Hepatocyte (in vitro differentiated cells): Measurements from ENCODE around the gene DISC1. TPM values are rescaled to one million over a fixed set of nuclear protein-coding genes. Genes with fewer than 3 reads are reported as not detected.
A peak's percentile ranks its signal among the peaks of the same experiment; 100 is the strongest.
"Not testable (repeated sequence)": the region's sequence is repeated elsewhere in the genome, so short reads cannot be mapped to it uniquely, and the experiment has no call there.

Experiments used
- DNase-seq: peaks from one replicate; pipeline ENCODE4 v3.0.0-alpha.2; 2016; ENCODE audit warnings: low spot score
- H2AFZ ChIP-seq: fragments of 200-600 bp; sonication (generic); 2 replicates; pipeline ENCODE4 v1.6.0; 2016; ENCODE audit warnings: antibody characterized with exemption, mild to moderate bottlenecking
- H3K27ac ChIP-seq: fragments of 200-600 bp; sonication (generic); 2 replicates; pipeline ENCODE4 v1.5.1; 2016; ENCODE audit warnings: mild to moderate bottlenecking
- H3K27me3 ChIP-seq: fragments of 200-600 bp; sonication (generic); 2 replicates; pipeline ENCODE4 v1.6.1; 2016
- H3K36me3 ChIP-seq: fragments of 200-600 bp; sonication (generic); replicated peaks from 2 replicates; pipeline ENCODE4 v1.5.1; 2016; ENCODE audit warnings: low read depth; ENCODE audit not compliant: insufficient read depth
- H3K4me1 ChIP-seq: fragments of 200-600 bp; sonication (generic); 2 replicates; pipeline ENCODE4 v1.5.1; 2016; ENCODE audit warnings: mild to moderate bottlenecking, moderate library complexity; ENCODE audit not compliant: insufficient read depth
- H3K4me2 ChIP-seq: fragments of 200-600 bp; sonication (generic); 2 replicates; pipeline ENCODE4 v1.6.0; 2016
- H3K4me3 ChIP-seq: fragments of 200-600 bp; sonication (generic); 2 replicates; pipeline ENCODE4 v1.5.1; 2016; ENCODE audit warnings: mild to moderate bottlenecking
- H3K79me2 ChIP-seq: fragments of 200-600 bp; sonication (generic); 2 replicates; pipeline ENCODE4 v1.6.0; 2017; ENCODE audit warnings: mild to moderate bottlenecking
- H3K9me2 ChIP-seq: fragments of 200-600 bp; sonication (generic); replicated peaks from 2 replicates; pipeline ENCODE4 v1.6.0; 2017; ENCODE audit warnings: mild to moderate bottlenecking; ENCODE audit not compliant: insufficient read depth
- H3K9me3 ChIP-seq: fragments of 200-600 bp; sonication (generic); 2 replicates; pipeline ENCODE4 v1.5.1; 2016; ENCODE audit warnings: low read depth, mild to moderate bottlenecking
- H4K20me1 ChIP-seq: fragments of 200-600 bp; sonication (generic); 2 replicates; pipeline ENCODE4 v1.6.0; 2016; ENCODE audit warnings: mild to moderate bottlenecking; ENCODE audit not compliant: insufficient read depth, poor library complexity, severe bottlenecking
- EZH2 ChIP-seq: fragments of 200-600 bp; sonication (generic); IDR thresholded peaks from 2 replicates; pipeline ENCODE4 v1.6.1; 2016; ENCODE audit warnings: antibody characterized with exemption, mild to moderate bottlenecking, borderline replicate concordance
- EZH2phosphoT487 ChIP-seq: fragments of 200-600 bp; sonication (generic); IDR thresholded peaks from one replicate; pipeline ENCODE4 v1.6.1; 2018; ENCODE audit warnings: antibody characterized with exemption, mild to moderate bottlenecking, low read depth, moderate library complexity; ENCODE audit not compliant: unreplicated experiment, severe bottlenecking
- WGBS: methylation state at CpG from one replicate; pipeline ENCODE4 v1.1.6; 2016; ENCODE audit warnings: low lambda C conversion rate; ENCODE audit errors: missing lambda C conversion rate; 5-methylcytosine and 5-hydroxymethylcytosine counted together
- polyA plus RNA-seq: library from polyadenylated mRNA; unstranded; fragments of >200 nt; fragmentation: Nextera tagmentation; extraction: Ambion mirVana; gene quantifications from 2 replicates; pipeline ENCODE4 v1.2.1, GENCODE V29; 2016
- total RNA-seq: library from RNA; depleted of rRNA; stranded (reverse); fragments of >200 nt; gene quantifications from 2 replicates; pipeline ENCODE4 v1.2.3, GENCODE V29; 2014
- TF ChIP-seq, protein P1 (sequence below): fragments of 200-600 bp; sonication (generic); IDR thresholded peaks from 2 replicates; pipeline ENCODE4 v1.5.1; 2016; ENCODE audit warnings: antibody characterized with exemption, mild to moderate bottlenecking; ENCODE audit not compliant: poor library complexity

DISC1 gene
- total and polyA plus RNA-seq, 2 experiments from 2014 or later, result 3.0 to 4.7 TPM

DNA sequence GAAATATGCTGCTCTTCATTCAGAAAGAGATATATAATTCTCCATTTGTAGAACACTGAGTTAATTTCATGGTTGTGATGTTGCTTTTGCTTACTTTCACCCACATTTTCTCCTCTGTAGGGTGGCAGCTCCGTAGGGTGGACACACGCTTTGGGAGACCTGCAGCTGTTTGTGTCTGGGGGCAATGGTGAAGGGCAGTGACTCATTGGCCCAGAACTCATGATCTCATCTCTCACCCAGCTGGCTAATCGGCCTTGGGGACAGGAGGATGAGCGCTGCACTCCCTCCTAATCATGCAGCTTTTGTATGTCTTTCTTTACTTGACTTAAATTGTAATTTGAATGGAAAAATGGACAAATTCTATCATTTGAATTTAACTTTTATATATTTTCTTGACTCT, 9.6 kb downstream of the DISC1 start:
- Histone ChIP-seq H3K36me3 (no peaks in the 10 kb centered on the region), H3K27me3 (no peaks in the 10 kb centered on the region), H3K9me3 (no peaks in the 10 kb centered on the region), H3K79me2 (no peaks in the 10 kb centered on the region), H2AFZ (no peak overlapping the region), H3K4me2 (no peak overlapping the region), H3K4me1 (no peaks in the 10 kb centered on the region), H3K9me2 (no peaks in the 10 kb centered on the region), H3K4me3 (no peak overlapping the region), H3K27ac (no peak overlapping the region), H4K20me1 (no peaks in the 10 kb centered on the region)
- no peak for TF ChIP-seq EZH2phosphoT487
- TF ChIP-seq, protein P1, sequence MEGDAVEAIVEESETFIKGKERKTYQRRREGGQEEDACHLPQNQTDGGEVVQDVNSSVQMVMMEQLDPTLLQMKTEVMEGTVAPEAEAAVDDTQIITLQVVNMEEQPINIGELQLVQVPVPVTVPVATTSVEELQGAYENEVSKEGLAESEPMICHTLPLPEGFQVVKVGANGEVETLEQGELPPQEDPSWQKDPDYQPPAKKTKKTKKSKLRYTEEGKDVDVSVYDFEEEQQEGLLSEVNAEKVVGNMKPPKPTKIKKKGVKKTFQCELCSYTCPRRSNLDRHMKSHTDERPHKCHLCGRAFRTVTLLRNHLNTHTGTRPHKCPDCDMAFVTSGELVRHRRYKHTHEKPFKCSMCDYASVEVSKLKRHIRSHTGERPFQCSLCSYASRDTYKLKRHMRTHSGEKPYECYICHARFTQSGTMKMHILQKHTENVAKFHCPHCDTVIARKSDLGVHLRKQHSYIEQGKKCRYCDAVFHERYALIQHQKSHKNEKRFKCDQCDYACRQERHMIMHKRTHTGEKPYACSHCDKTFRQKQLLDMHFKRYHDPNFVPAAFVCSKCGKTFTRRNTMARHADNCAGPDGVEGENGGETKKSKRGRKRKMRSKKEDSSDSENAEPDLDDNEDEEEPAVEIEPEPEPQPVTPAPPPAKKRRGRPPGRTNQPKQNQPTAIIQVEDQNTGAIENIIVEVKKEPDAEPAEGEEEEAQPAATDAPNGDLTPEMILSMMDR, result no peak
- TF ChIP-seq EZH2, result no peak
- WGBS, result 58% methylated on average over 4 of the region's 4 CpGs
- DNase-seq, result peak; percentile 28

DNA sequence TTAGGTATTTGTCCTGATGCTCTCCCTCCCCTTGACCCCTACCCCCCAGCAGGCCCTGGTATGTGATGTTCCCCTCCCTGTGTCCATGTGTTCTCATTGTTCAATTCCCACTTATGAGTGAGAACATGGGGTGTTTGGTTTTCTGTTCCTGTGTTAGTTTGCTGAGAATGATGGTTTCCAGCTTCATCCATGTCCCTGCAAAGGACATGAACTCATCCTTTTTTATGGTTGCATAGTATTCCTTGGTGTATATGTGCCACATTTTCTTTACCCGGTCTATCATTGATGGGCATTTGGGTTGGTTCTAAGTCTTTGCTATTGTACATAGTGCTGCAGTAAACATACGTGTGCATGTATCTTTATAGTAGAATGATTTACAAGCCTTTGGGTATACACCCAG, 10.3 kb downstream of the DISC1 start:
- not testable (repeated sequence) for H3K9me2 ChIP-seq, H3K27me3 ChIP-seq, H2AFZ ChIP-seq, H3K27ac ChIP-seq, H3K4me1 ChIP-seq, H3K79me2 ChIP-seq, H3K4me3 ChIP-seq, H4K20me1 ChIP-seq, DNase-seq, H3K9me3 ChIP-seq, H3K4me2 ChIP-seq, H3K36me3 ChIP-seq
- WGBS, result 95% methylated on average over 2 of the region's 2 CpGs

DNA sequence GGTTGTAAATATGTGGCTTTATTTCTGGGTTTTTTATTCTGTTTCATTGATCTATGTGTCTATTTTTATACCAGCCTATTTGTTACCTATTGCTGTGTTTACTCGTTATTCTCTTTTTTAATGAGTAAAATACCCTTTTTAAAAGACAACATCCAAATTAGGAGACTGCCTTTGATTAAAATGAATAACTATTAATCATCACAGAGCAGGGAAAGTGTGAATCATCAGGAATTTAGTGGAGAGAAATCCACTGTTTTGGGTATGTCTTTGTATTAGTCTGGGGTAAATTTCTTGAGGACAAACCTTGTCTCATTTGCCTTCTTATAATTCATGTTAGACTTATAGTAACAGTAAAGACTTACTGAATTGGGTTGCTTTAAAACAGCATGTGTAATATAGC, 12.1 kb downstream of the DISC1 start:
- Histone ChIP-seq H3K9me2 (no peaks in the 10 kb centered on the region), H3K4me3 (no peak overlapping the region), H3K36me3 (no peaks in the 10 kb centered on the region), H3K9me3 (no peaks in the 10 kb centered on the region), H3K27me3 (no peaks in the 10 kb centered on the region), H3K79me2 (no peaks in the 10 kb centered on the region), H4K20me1 (no peaks in the 10 kb centered on the region), H3K27ac (no peak overlapping the region), H3K4me2 (no peak overlapping the region), H2AFZ (no peak overlapping the region), H3K4me1 (no peaks in the 10 kb centered on the region)
- TF ChIP-seq EZH2phosphoT487, result no peak
- TF ChIP-seq EZH2, result no peak
- TF ChIP-seq, protein P1, result no peak
- no peak for DNase-seq
- 94% methylated on average over 1 of the region's 1 CpG for WGBS

DNA sequence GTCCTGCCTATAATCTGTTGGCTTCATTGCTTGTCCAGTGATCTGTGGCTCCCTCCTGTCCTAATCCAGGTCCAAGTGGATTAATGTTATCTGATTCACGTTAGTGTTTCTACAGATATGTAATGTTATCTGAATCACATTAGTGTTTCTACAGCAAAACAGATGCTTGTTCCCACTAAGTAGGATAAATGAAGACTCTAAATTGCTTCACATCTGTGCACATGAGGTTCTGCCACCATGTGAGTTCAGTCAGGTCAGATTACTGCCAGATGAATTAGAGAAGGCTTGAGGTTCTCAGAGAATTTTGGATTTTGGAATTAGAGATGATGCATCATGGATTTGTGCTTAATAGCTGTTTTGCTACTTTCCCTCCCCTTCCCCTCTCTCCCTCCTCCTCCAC, 13.2 kb downstream of the DISC1 start:
- no peak overlapping the region for H3K4me3 ChIP-seq
- no peak overlapping the region for H2AFZ ChIP-seq
- H3K36me3 ChIP-seq, result no peaks in the 10 kb centered on the region
- no peaks in the 10 kb centered on the region for H3K4me1 ChIP-seq
- TF ChIP-seq EZH2 (no peak), EZH2phosphoT487 (no peak)
- TF ChIP-seq, protein P1, result no peak
- H3K9me3 ChIP-seq, result no peaks in the 10 kb centered on the region
- H3K79me2 ChIP-seq, result no peaks in the 10 kb centered on the region
- H3K4me2 ChIP-seq, result no peak overlapping the region
- no peaks in the 10 kb centered on the region for H3K27me3 ChIP-seq
- no peak overlapping the region for H3K27ac ChIP-seq
- 41% methylated on average over 1 of the region's 1 CpG for WGBS
- no peaks in the 10 kb centered on the region for H3K9me2 ChIP-seq
- H4K20me1 ChIP-seq, result no peaks in the 10 kb centered on the region
- DNase-seq, result no peak

DNA sequence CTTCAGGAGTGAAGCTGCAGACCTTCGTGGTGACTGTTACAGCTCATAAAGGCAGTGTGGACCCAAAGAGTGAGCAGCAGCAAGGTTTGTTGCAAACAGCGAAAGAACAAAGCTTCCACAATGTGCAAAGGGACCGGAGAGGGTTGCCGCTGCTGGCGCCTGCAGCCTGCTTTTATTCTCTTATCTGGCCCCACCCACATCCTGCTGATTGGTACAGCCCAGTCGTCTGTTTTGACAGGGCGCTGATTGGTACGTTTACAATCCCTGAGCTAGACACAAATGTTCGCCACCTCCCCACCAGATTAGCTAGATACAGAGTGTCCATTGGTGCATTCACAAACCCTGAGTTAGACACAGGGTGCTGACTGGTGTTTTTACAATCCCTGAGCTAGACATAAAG, 14.9 kb downstream of the DISC1 start:
- not testable (repeated sequence) for H4K20me1 ChIP-seq, H3K4me1 ChIP-seq, H3K9me3 ChIP-seq, H3K4me2 ChIP-seq, H3K4me3 ChIP-seq, H3K27ac ChIP-seq, H3K36me3 ChIP-seq, DNase-seq, H2AFZ ChIP-seq, H3K9me2 ChIP-seq, H3K79me2 ChIP-seq, H3K27me3 ChIP-seq
- WGBS, result 92% methylated on average over 9 of the region's 9 CpGs

DNA sequence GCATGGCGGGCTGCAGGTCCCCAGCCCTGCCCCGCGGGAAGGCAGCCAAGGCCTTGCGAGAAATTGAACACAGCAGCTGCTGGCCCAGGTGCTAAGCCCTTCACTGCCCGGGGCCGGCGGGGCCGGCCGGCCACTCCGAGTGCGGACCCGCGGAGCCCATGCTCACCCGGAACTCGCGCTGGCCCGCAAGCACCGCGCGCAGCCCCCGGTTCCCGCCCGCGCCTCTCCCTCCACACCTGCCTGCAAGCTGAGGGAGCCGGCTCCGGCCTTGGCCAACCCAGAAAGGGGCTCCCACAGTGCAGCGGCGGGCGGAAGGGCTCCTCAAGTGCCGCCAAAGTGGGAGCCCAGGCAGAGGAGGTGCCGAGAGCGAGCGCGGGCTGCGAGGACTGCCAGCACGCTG, 15.5 kb downstream of the DISC1 start:
- not testable (repeated sequence) for H3K9me2 ChIP-seq, H3K36me3 ChIP-seq, H3K27ac ChIP-seq, DNase-seq, H3K4me3 ChIP-seq, H3K9me3 ChIP-seq, H3K27me3 ChIP-seq, H4K20me1 ChIP-seq, H3K4me1 ChIP-seq, H3K79me2 ChIP-seq, H2AFZ ChIP-seq, H3K4me2 ChIP-seq
- WGBS, result 97% methylated on average over 20 of the region's 36 CpGs
